Neuronal stem cell (in vitro differentiated cells): ENCODE results near the gene NKD2.
A peak's percentile ranks its signal among the peaks of the same experiment; 100 is the strongest.
"Not testable (repeated sequence)": the region's sequence is repeated elsewhere in the genome, so short reads cannot be mapped to it uniquely, and the experiment has no call there.

ENCODE experiments used
- DNase-seq: peaks from one replicate; pipeline ENCODE4 v3.0.0-alpha.2; 2013; ENCODE audit warnings: low spot score
- H2AFZ ChIP-seq: one replicate; pipeline ENCODE4 v1.6.1; 2013; ENCODE audit warnings: mild to moderate bottlenecking, low read length, inconsistent platforms
- H2AK5ac ChIP-seq: 2 replicates; pipeline ENCODE4 v1.6.1; 2013; ENCODE audit warnings: low read depth, mild to moderate bottlenecking, inconsistent platforms, low read length, moderate library complexity, mixed read lengths
- H2BK120ac ChIP-seq: 2 replicates; pipeline ENCODE4 v1.6.1; 2013; ENCODE audit warnings: low read depth, mild to moderate bottlenecking, inconsistent platforms, low read length, moderate library complexity, mixed read lengths
- H2BK12ac ChIP-seq: one replicate; pipeline ENCODE4 v1.6.1; 2013; ENCODE audit warnings: low read length, inconsistent platforms
- H2BK15ac ChIP-seq: 2 replicates; pipeline ENCODE4 v1.6.1; 2013; ENCODE audit warnings: mild to moderate bottlenecking, low read length, inconsistent platforms, mixed read lengths
- H2BK5ac ChIP-seq: one replicate; pipeline ENCODE4 v1.6.1; 2013; ENCODE audit warnings: inconsistent platforms, mild to moderate bottlenecking, low read length, moderate library complexity
- H3K14ac ChIP-seq: one replicate; pipeline ENCODE4 v1.6.1; 2013; ENCODE audit warnings: low read length, inconsistent platforms
- H3K18ac ChIP-seq: 2 replicates; pipeline ENCODE4 v1.6.1; 2013; ENCODE audit warnings: low read length, inconsistent platforms
- H3K23ac ChIP-seq: 2 replicates; pipeline ENCODE4 v1.6.1; 2013; ENCODE audit warnings: low read depth, mild to moderate bottlenecking, mixed read lengths, low read length, inconsistent platforms; ENCODE audit not compliant: poor library complexity
- H3K27ac ChIP-seq: replicated peaks from 3 replicates; pipeline ENCODE4 v1.5.1; 2013; ENCODE audit warnings: low read length, inconsistent platforms
- H3K27me3 ChIP-seq, 3 experiments: 2 replicates each; pipeline ENCODE4 v1.6.1; 2013; ENCODE audit warnings: low read length in 3 of 3, mild to moderate bottlenecking in 2 of 3, inconsistent platforms in 1 of 3, low read depth in 1 of 3, mixed read lengths in 1 of 3, moderate library complexity in 1 of 3; ENCODE audit not compliant: control insufficient read depth in 3 of 3, insufficient read depth in 3 of 3
- H3K36me3 ChIP-seq, 2 donors: replicated peaks in 1 of 2; 2 replicates each; pipeline ENCODE4 v1.6.1; 2013; ENCODE audit warnings: low read length in 2 of 2; ENCODE audit not compliant: control insufficient read depth in 2 of 2, insufficient read depth in 2 of 2
- H3K4ac ChIP-seq: 2 replicates; pipeline ENCODE4 v1.6.1; 2013; ENCODE audit warnings: inconsistent platforms, mild to moderate bottlenecking, low read length, moderate library complexity
- H3K4me1 ChIP-seq, 2 donors: 1 replicate in 1 of 2; 2 replicates in 1 of 2; pipeline ENCODE4 v1.6.1; 2013; ENCODE audit warnings: low read length in 2 of 2, low read depth in 1 of 2; ENCODE audit not compliant: control insufficient read depth in 2 of 2, insufficient read depth in 1 of 2
- H3K4me2 ChIP-seq: one replicate; pipeline ENCODE4 v1.6.1; 2013; ENCODE audit warnings: mild to moderate bottlenecking, low read length, inconsistent platforms; ENCODE audit not compliant: insufficient read depth, poor library complexity, severe bottlenecking
- H3K4me3 ChIP-seq, 2 donors: 2 replicates each; pipeline ENCODE4 v1.5.1; 2013; ENCODE audit warnings: low read length in 2 of 2, mild to moderate bottlenecking in 2 of 2, inconsistent platforms in 1 of 2, moderate library complexity in 1 of 2
- H3K79me1 ChIP-seq: one replicate; pipeline ENCODE4 v1.6.1; 2013; ENCODE audit warnings: low read depth, mild to moderate bottlenecking, inconsistent platforms, low read length, moderate library complexity
- H3K9ac ChIP-seq: one replicate; pipeline ENCODE4 v1.6.1; 2013; ENCODE audit warnings: mild to moderate bottlenecking, low read depth, low read length, inconsistent platforms; ENCODE audit not compliant: poor library complexity
- H3K9me3 ChIP-seq, 2 donors: replicated peaks in 1 of 2; 2 replicates each; pipeline versions ENCODE3 to v1.6.1; 2013; ENCODE audit warnings: low read length in 2 of 2, mild to moderate bottlenecking in 2 of 2, inconsistent platforms in 1 of 2, low read depth in 1 of 2, mixed read lengths in 1 of 2, moderate library complexity in 1 of 2; ENCODE audit not compliant: control insufficient read depth in 2 of 2, insufficient read depth in 1 of 2
- H4K8ac ChIP-seq: one replicate; pipeline ENCODE4 v1.6.1; 2013; ENCODE audit warnings: low read depth, mild to moderate bottlenecking, inconsistent platforms, low read length, moderate library complexity
- H4K91ac ChIP-seq: one replicate; pipeline ENCODE4 v1.6.1; 2013; ENCODE audit warnings: low read length, low read depth, mild to moderate bottlenecking, inconsistent platforms; ENCODE audit not compliant: poor library complexity
- WGBS, 2 donors: extraction: QIAGEN DNeasy Blood & Tissue Kit; methylation state at CpG; one replicate each; pipeline ENCODE4 v1.1.7; 2013; ENCODE audit warnings: missing lambda C conversion rate in 2 of 2, mixed read lengths in 1 of 2; ENCODE audit not compliant: insufficient read length in 2 of 2, insufficient replicate concordance in 1 of 2; ENCODE audit errors: extremely low coverage in 2 of 2; 5-methylcytosine and 5-hydroxymethylcytosine counted together

NKD2 gene

GRCh38 chr5:1079961-1080360 lies 71.4 kb downstream of the NKD2 start:
- H3K14ac ChIP-seq = no peak overlapping the region
- no peak overlapping the region for H3K9ac ChIP-seq
- H3K4me1 ChIP-seq = no peaks in the 10 kb centered on the region
- H3K27me3 ChIP-seq = no peaks in the 10 kb centered on the region
- no peak overlapping the region for H2BK15ac ChIP-seq
- H4K8ac ChIP-seq = no peak overlapping the region
- H3K4me2 ChIP-seq = no peak overlapping the region
- no CpG with 5 or more reads among the region's 35 CpGs for WGBS, 2 donors
- H4K91ac ChIP-seq = no peak overlapping the region
- H3K79me1 ChIP-seq = peaks cover 7% of the 10 kb centered on the region
- no peak overlapping the region for H2BK12ac ChIP-seq
- no peak overlapping the region for H3K4ac ChIP-seq
- H3K4me3 ChIP-seq = no peak overlapping the region
- peaks cover 34 to 67% of the 10 kb centered on the region in 2 donors for H3K36me3 ChIP-seq
- no peak overlapping the region for H2AK5ac ChIP-seq
- H2AFZ ChIP-seq = no peak overlapping the region
- H3K9me3 ChIP-seq = no peaks in the 10 kb centered on the region
- H3K27ac ChIP-seq = no peak overlapping the region
- DNase-seq = no peak
- peak overlapping the region; percentile 44 for H3K23ac ChIP-seq
- no peak overlapping the region for H3K18ac ChIP-seq
- H2BK5ac ChIP-seq = no peak overlapping the region
- H2BK120ac ChIP-seq = no peak overlapping the region

DNA sequence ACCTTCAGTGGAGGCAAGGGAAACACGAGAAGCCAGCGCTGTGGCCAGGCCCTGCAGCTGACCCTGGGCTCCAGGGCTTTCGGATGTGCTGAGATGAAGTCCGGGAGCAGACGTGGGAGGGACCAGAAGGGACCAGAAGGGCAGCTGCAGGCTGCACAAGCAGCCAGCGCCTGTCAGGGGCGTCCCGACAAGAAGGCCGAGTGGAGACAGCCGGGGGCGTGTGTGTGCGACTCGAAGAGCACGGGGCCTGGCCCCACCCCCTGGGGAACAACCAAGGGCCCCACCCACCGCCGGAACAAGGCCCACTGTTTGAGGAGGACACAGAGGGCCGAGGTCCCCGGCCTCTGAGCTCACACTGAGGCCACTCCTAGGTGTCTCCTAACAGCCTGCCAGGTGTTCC lies 71.8 kb downstream of the NKD2 start:
- Histone ChIP-seq H3K4me1 (no peaks in the 10 kb centered on the region), H3K18ac (no peak overlapping the region), H4K8ac (no peak overlapping the region), H3K27ac (no peak overlapping the region), H3K36me3 (peaks cover 34 to 65% of the 10 kb centered on the region in 2 donors), H3K14ac (no peak overlapping the region), H3K27me3 (no peaks in the 10 kb centered on the region), H2AFZ (no peak overlapping the region), H2AK5ac (no peak overlapping the region), H2BK120ac (no peak overlapping the region), H3K4me3 (no peak overlapping the region), H2BK12ac (no peak overlapping the region), H3K23ac (no peak overlapping the region), H3K4me2 (no peak overlapping the region), H2BK5ac (no peak overlapping the region), H3K9ac (no peak overlapping the region), H2BK15ac (no peak overlapping the region), H3K9me3 (no peaks in the 10 kb centered on the region), H3K79me1 (peaks cover 9% of the 10 kb centered on the region), H3K4ac (no peak overlapping the region), H4K91ac (no peak overlapping the region)
- WGBS, 2 donors = no CpG with 5 or more reads among the region's 18 CpGs
- no peak for DNase-seq

DNA sequence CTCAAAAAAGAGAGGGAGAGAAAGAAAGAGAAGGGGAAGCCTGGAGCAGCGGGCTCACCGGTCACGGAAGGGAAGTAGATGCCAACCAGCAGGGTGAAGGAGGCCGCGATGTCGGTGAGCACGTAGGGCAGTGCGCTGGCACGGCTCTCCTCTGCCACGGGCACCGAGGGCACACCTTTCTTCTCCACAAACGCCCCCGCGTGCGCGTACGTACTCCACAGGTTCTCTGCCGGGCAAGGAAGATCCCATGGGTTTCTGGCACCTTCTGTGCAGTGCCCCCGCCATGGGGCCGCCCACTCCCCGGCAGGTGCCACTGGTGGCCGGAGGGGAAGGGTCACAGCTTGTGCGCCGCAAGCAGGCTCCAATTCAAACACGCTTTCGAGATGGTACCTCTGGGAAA lies 72.9 kb downstream of the NKD2 start:
- H3K27me3 ChIP-seq = no peaks in the 10 kb centered on the region
- no CpG with 5 or more reads among the region's 26 CpGs for WGBS, 2 donors
- no peak overlapping the region for H2AFZ ChIP-seq
- H2BK12ac ChIP-seq = no peak overlapping the region
- H3K9me3 ChIP-seq = no peaks in the 10 kb centered on the region
- H2BK120ac ChIP-seq = no peak overlapping the region
- peaks cover 36 to 63% of the 10 kb centered on the region in 2 donors for H3K36me3 ChIP-seq
- H2AK5ac ChIP-seq = no peak overlapping the region
- H4K91ac ChIP-seq = no peak overlapping the region
- no peak overlapping the region for H3K18ac ChIP-seq
- no peak overlapping the region for H4K8ac ChIP-seq
- peaks cover 12% of the 10 kb centered on the region for H3K79me1 ChIP-seq
- no peak overlapping the region for H3K4me2 ChIP-seq
- peak overlapping the region; percentile 31 for H3K23ac ChIP-seq
- H3K4me1 ChIP-seq = no peaks in the 10 kb centered on the region
- no peak overlapping the region for H3K4me3 ChIP-seq
- no peak overlapping the region for H3K4ac ChIP-seq
- DNase-seq = no peak
- no peak overlapping the region for H3K14ac ChIP-seq
- H3K9ac ChIP-seq = peak overlapping the region; percentile 30
- H2BK15ac ChIP-seq = no peak overlapping the region
- H2BK5ac ChIP-seq = no peak overlapping the region
- no peak overlapping the region for H3K27ac ChIP-seq

GRCh38 chr5:1083026-1083425 lies 74.4 kb downstream of the NKD2 start:
- H3K23ac ChIP-seq, H3K4me3 ChIP-seq, H4K91ac ChIP-seq, H3K27ac ChIP-seq, H3K4me1 ChIP-seq, H2BK5ac ChIP-seq, H3K4ac ChIP-seq, DNase-seq, H2BK15ac ChIP-seq, H3K9ac ChIP-seq, H3K27me3 ChIP-seq, H3K9me3 ChIP-seq, H3K4me2 ChIP-seq, H2AFZ ChIP-seq, H3K14ac ChIP-seq, H3K18ac ChIP-seq, H2AK5ac ChIP-seq, H2BK12ac ChIP-seq, H2BK120ac ChIP-seq, H4K8ac ChIP-seq: not testable (repeated sequence)
- Histone ChIP-seq H3K79me1 (peaks cover 14% of the 10 kb centered on the region), H3K36me3 (peaks cover 43 to 70% of the 10 kb centered on the region in 2 donors)
- no CpG with 5 or more reads among the region's 15 CpGs for WGBS, 2 donors
